Esophagus muscularis mucosa (tissue), 4 donors: ENCODE measurements around the gene CMPK2. TPM values are rescaled to one million over a fixed set of nuclear protein-coding genes. Genes with fewer than 3 reads are reported as not detected.

Source experiments
- DNase-seq: peaks from one replicate; pipeline ENCODE4 v3.0.0-alpha.2; 2017; ENCODE audit errors: extremely low spot score
- H3K27ac ChIP-seq, 4 donors: fragments of 200-600 bp; sonication (generic); replicated peaks in 1 of 4; 1 replicate in 3 of 4; 2 replicates in 1 of 4; pipeline ENCODE4 v1.5.1; 2016 to 2019; ENCODE audit warnings: mild to moderate bottlenecking in 1 of 4
- H3K27me3 ChIP-seq, 4 donors: fragments of 200-600 bp; sonication (generic); one replicate each; pipeline versions ENCODE4 v1.5.1 to v1.6.0; 2016 to 2019
- H3K36me3 ChIP-seq, 4 donors: fragments of 200-600 bp; sonication (generic); one replicate each; pipeline ENCODE4 v1.5.1; 2016 to 2019
- H3K4me1 ChIP-seq, 4 donors: fragments of 200-600 bp; sonication (generic); one replicate each; pipeline ENCODE4 v1.5.1; 2016 to 2019
- H3K4me3 ChIP-seq, 4 donors: fragments of 200-600 bp; sonication (generic); 1 replicate in 2 of 4; 2 replicates in 2 of 4; pipeline ENCODE4 v1.5.1; 2016 to 2019; ENCODE audit warnings: mild to moderate bottlenecking in 4 of 4, moderate library complexity in 1 of 4
- H3K9me3 ChIP-seq, 4 donors: fragments of 200-600 bp; sonication (generic); 1 replicate in 3 of 4; 2 replicates in 1 of 4; pipeline ENCODE4 v1.5.1; 2016 to 2019
- EP300 ChIP-seq: sonication (generic); formaldehyde crosslinking; IDR thresholded peaks from one replicate; pipeline ENCODE4 v1.6.1; 2017; ENCODE audit warnings: antibody characterized with exemption
- POLR2A ChIP-seq: fragments of 450-650 bp; IDR thresholded peaks from one replicate; pipeline ENCODE4 v1.6.1; 2017; ENCODE audit warnings: antibody characterized with exemption, moderate library complexity, mild to moderate bottlenecking, low read depth
- POLR2AphosphoS5 ChIP-seq, 2 donors: sonication (generic); formaldehyde crosslinking; IDR thresholded peaks; one replicate each; pipeline ENCODE4 v1.6.1; 2017; ENCODE audit warnings: antibody characterized with exemption in 2 of 2
- WGBS: methylation state at CpG from one replicate; pipeline ENCODE4 v1.1.5; 2018; 5-methylcytosine and 5-hydroxymethylcytosine counted together
- intact Hi-C: fragments of 100-400 bp; cut with DNase I; formaldehyde crosslinking; loops from one replicate; pipeline ENCODE4 v1.15.1; 2023
- total RNA-seq, 4 donors: library from RNA; depleted of rRNA; stranded (reverse); fragments of >200 nt; gene quantifications; one replicate each; pipeline versions ENCODE4 v1.1.0 to v1.2.1, GENCODE V29; 2016
- TF ChIP-seq, protein P1 (sequence below), 3 experiments: fragments of 200-600 bp in 2 of 3; fragments of 450-650 bp in 1 of 3; sonication (generic) in 2 of 3; IDR thresholded peaks; one replicate each; pipeline ENCODE4 v1.5.1; 2017 to 2019; ENCODE audit warnings: antibody characterized with exemption in 3 of 3, mild to moderate bottlenecking in 2 of 3, moderate library complexity in 1 of 3

The CMPK2 gene
- total RNA-seq, 4 donors from 2014 or later = 3.3 to 8.3 (median 5.8) TPM

- no peak overlapping the region for H3K4me3 ChIP-seq
- no peak overlapping the region for H3K27ac ChIP-seq
- no peaks in the 10 kb centered on the region for H3K9me3 ChIP-seq
- H3K27me3 ChIP-seq = no peaks in the 10 kb centered on the region
- no peak for TF ChIP-seq POLR2AphosphoS5 (IDR thresholded peaks at IDR 0.05)
- no peak for TF ChIP-seq POLR2A
- TF ChIP-seq EP300 = no peak
- TF ChIP-seq, protein P1, sequence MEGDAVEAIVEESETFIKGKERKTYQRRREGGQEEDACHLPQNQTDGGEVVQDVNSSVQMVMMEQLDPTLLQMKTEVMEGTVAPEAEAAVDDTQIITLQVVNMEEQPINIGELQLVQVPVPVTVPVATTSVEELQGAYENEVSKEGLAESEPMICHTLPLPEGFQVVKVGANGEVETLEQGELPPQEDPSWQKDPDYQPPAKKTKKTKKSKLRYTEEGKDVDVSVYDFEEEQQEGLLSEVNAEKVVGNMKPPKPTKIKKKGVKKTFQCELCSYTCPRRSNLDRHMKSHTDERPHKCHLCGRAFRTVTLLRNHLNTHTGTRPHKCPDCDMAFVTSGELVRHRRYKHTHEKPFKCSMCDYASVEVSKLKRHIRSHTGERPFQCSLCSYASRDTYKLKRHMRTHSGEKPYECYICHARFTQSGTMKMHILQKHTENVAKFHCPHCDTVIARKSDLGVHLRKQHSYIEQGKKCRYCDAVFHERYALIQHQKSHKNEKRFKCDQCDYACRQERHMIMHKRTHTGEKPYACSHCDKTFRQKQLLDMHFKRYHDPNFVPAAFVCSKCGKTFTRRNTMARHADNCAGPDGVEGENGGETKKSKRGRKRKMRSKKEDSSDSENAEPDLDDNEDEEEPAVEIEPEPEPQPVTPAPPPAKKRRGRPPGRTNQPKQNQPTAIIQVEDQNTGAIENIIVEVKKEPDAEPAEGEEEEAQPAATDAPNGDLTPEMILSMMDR (IDR thresholded peaks at IDR 0.05) = no peak
- peaks cover 0 to 18% (median 2%) of the 10 kb centered on the region in 4 donors for H3K36me3 ChIP-seq
- H3K4me1 ChIP-seq = peaks cover 0 to 10% (median 5%) of the 10 kb centered on the region in 4 donors
- intact Hi-C loops = no loop called here
- WGBS = 76% methylated on average over 3 of the region's 3 CpGs
- DNase-seq = no peak
Measured at GRCh38 chr2:6887751-6888192, 22.1 kb upstream of the CMPK2 start.

DNA sequence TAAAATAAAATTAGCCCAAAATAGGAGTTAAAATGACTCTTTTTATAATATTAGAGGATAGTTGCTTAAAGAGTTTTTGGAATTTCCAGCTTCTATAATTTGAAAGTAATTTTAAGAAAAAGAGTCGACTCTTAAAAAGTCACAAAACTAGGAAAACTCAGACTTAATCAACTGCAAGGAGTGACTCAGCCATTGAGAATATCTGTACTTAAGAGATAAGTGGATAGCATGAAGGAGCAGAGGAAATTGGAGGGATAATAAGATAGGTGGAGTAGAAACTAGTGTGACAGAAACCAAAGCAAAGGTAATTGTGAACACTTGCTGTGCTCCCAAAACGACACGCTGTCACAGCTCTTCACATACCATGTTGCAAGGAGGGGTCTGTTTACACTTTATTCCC lies 20.3 kb upstream of the CMPK2 start:
- H3K4me1 ChIP-seq = peaks cover 2 to 11% (median 7%) of the 10 kb centered on the region in 4 donors
- intact Hi-C loops = no loop called here
- no peaks in the 10 kb centered on the region for H3K27me3 ChIP-seq
- H3K27ac ChIP-seq = no peak overlapping the region
- no peaks in the 10 kb centered on the region for H3K9me3 ChIP-seq
- TF ChIP-seq, protein P1 (IDR thresholded peaks at IDR 0.05) = no peak
- no peak for TF ChIP-seq POLR2A
- no peak for TF ChIP-seq POLR2AphosphoS5 (IDR thresholded peaks at IDR 0.05)
- TF ChIP-seq EP300 = no peak
- 95% methylated on average over 3 of the region's 3 CpGs for WGBS
- no peak overlapping the region for H3K4me3 ChIP-seq
- no peak for DNase-seq
- peaks cover 0 to 13% (median 2%) of the 10 kb centered on the region in 4 donors for H3K36me3 ChIP-seq

GRCh38 chr2:6885551-6885950 lies 19.8 kb upstream of the CMPK2 start:
- TF ChIP-seq EP300 (no peak), POLR2A (no peak), POLR2AphosphoS5 (IDR thresholded peaks at IDR 0.05) (no peak)
- TF ChIP-seq, protein P1 (IDR thresholded peaks at IDR 0.05) = no peak
- WGBS = 83% methylated on average over 2 of the region's 2 CpGs
- intact Hi-C loops = no loop called here
- H3K9me3 ChIP-seq = no peaks in the 10 kb centered on the region
- H3K4me3 ChIP-seq = no peak overlapping the region
- no peak for DNase-seq
- H3K27ac ChIP-seq = no peak overlapping the region
- peaks cover 2 to 11% (median 7%) of the 10 kb centered on the region in 4 donors for H3K4me1 ChIP-seq
- peaks cover 0 to 13% (median 2%) of the 10 kb centered on the region in 4 donors for H3K36me3 ChIP-seq
- no peaks in the 10 kb centered on the region for H3K27me3 ChIP-seq

- intact Hi-C loops = no loop called here
- WGBS = 72% methylated on average over 7 of the region's 7 CpGs
- Histone ChIP-seq H3K4me3 (no peak overlapping the region), H3K27me3 (no peaks in the 10 kb centered on the region), H3K36me3 (peaks cover 0 to 8% (median 2%) of the 10 kb centered on the region in 4 donors), H3K9me3 (no peaks in the 10 kb centered on the region), H3K4me1 (peaks cover 2 to 17% (median 11%) of the 10 kb centered on the region in 4 donors), H3K27ac (no peak overlapping the region)
- no peak for TF ChIP-seq POLR2A
- TF ChIP-seq EP300 = no peak
- no peak for TF ChIP-seq POLR2AphosphoS5 (IDR thresholded peaks at IDR 0.05)
- TF ChIP-seq, protein P1 (IDR thresholded peaks at IDR 0.05) = no peak
- no peak for DNase-seq
Measured at GRCh38 chr2:6883448-6884122, 17.9 kb upstream of the CMPK2 start.
